ENCODE measurements around the gene GSAP. TPM values are rescaled to one million over a fixed set of nuclear protein-coding genes. Genes with fewer than 3 reads are reported as not detected.
"Not testable (repeated sequence)": the region's sequence is repeated elsewhere in the genome, so short reads cannot be mapped to it uniquely, and the experiment has no call there.

Gene GSAP
- total RNA-seq, 2 donors from 2014 or later: 9.7 to 11.4 TPM

GRCh38 chr7:77386165-77386822 is 29.9 kb downstream of the GSAP start:
- no peak for DNase-seq (ENCODE audit: low spot score)
- intact Hi-C loops (cut with DNase I): no loop called here

- intact Hi-C loops (cut with DNase I): no loop called here
- no peak for DNase-seq (ENCODE audit: low spot score)
These were observed 32.8 kb downstream of the GSAP start for GRCh38 chr7:77383333-77383740.

- intact Hi-C loops (cut with DNase I): no loop called here
- DNase-seq (ENCODE audit: low spot score): no peak
These were observed 33.6 kb downstream of the GSAP start for GRCh38 chr7:77382532-77382931.

- DNase-seq (ENCODE audit: low spot score): no peak
- intact Hi-C loops (cut with DNase I): no loop called here
These were observed 37.6 kb downstream of the GSAP start for GRCh38 chr7:77378584-77378983.

- intact Hi-C loops (cut with DNase I): no loop called here
- DNase-seq (ENCODE audit: low spot score): no peak
These were observed 45.5 kb downstream of the GSAP start for GRCh38 chr7:77370606-77371005.

- intact Hi-C loops (cut with DNase I): no loop called here
These were observed 47.2 kb downstream of the GSAP start for GRCh38 chr7:77368974-77369373.

GRCh38 chr7:77367976-77368375 is 48.2 kb downstream of the GSAP start:
- intact Hi-C loops (cut with DNase I): no loop called here
- DNase-seq (ENCODE audit: low spot score): no peak

More at GRCh38 chr7:77368974-77369373, 47.2 kb downstream of the GSAP start:
- no peak for DNase-seq (ENCODE audit: low spot score)

- no peak for DNase-seq (ENCODE audit: low spot score)
- intact Hi-C loops (cut with DNase I): no loop called here
These were observed 53.2 kb downstream of the GSAP start for GRCh38 chr7:77362905-77363304.

GRCh38 chr7:77360969-77361368 is 55.2 kb downstream of the GSAP start:
- intact Hi-C loops (cut with DNase I): no loop called here
- no peak for DNase-seq (ENCODE audit: low spot score)

GRCh38 chr7:77360104-77360503 is 56.0 kb downstream of the GSAP start:
- intact Hi-C loops (cut with DNase I): no loop called here
- DNase-seq (ENCODE audit: low spot score): no peak

- intact Hi-C loops (cut with DNase I): no loop called here
- DNase-seq (ENCODE audit: low spot score): no peak
These were observed 56.5 kb downstream of the GSAP start for GRCh38 chr7:77359599-77359998.

GRCh38 chr7:77354914-77355313 is 61.2 kb downstream of the GSAP start:
- intact Hi-C loops (cut with DNase I): no loop called here

GRCh38 chr7:77354484-77354883 is 61.7 kb downstream of the GSAP start:
- no peak for DNase-seq (ENCODE audit: low spot score)
- intact Hi-C loops (cut with DNase I): no loop called here

More at GRCh38 chr7:77354914-77355313, 61.2 kb downstream of the GSAP start:
- DNase-seq (ENCODE audit: low spot score): no peak

- no peak for DNase-seq (ENCODE audit: low spot score)
- intact Hi-C loops (cut with DNase I): no loop called here
These were observed 62.2 kb downstream of the GSAP start for GRCh38 chr7:77353911-77354310.

GRCh38 chr7:77353407-77353721 is 62.8 kb downstream of the GSAP start:
- intact Hi-C loops (cut with DNase I): no loop called here
- no peak for DNase-seq (ENCODE audit: low spot score)

- intact Hi-C loops (cut with DNase I): no loop called here
- DNase-seq (ENCODE audit: low spot score): no peak
These were observed 63.3 kb downstream of the GSAP start for GRCh38 chr7:77352665-77353406.

- no peak for DNase-seq (ENCODE audit: low spot score)
- intact Hi-C loops (cut with DNase I): no loop called here
These were observed 64.6 kb downstream of the GSAP start for GRCh38 chr7:77351539-77352004.

- DNase-seq (ENCODE audit: low spot score): no peak
- intact Hi-C loops (cut with DNase I): no loop called here
These were observed 67.0 kb downstream of the GSAP start for GRCh38 chr7:77349141-77349540.

- no peak for DNase-seq (ENCODE audit: low spot score)
- intact Hi-C loops (cut with DNase I): no loop called here
These were observed 67.8 kb downstream of the GSAP start for GRCh38 chr7:77348371-77348813.

- DNase-seq (ENCODE audit: low spot score): no peak
- intact Hi-C loops (cut with DNase I): no loop called here
These were observed 69.7 kb downstream of the GSAP start for GRCh38 chr7:77346441-77346840.

- intact Hi-C loops (cut with DNase I); DNase-seq (ENCODE audit: low spot score): not testable (repeated sequence)
These were observed 70.7 kb downstream of the GSAP start for GRCh38 chr7:77345426-77345825.

Measured in posterior vena cava (tissue), 2 donors.